HG02885 (cell line): Measurements from ENCODE around the gene TLX1.

ENCODE experiments used
- ATAC-seq: cut with Tn5 transposase; IDR thresholded peaks from one replicate; pipeline ENCODE4 v1.9.1; 2021; ENCODE audit warnings: mild to moderate bottlenecking; ENCODE audit not compliant: unreplicated experiment, poor library complexity

The TLX1 gene

GRCh38 chr10:101130984-101131961 lies at the start of gene TLX1:
TSS of gene TLX1 (plus strand) at chr10:101131300. CDS start at chr10:101131542, 242 bp downstream.
- no peak for ATAC-seq

DNA sequence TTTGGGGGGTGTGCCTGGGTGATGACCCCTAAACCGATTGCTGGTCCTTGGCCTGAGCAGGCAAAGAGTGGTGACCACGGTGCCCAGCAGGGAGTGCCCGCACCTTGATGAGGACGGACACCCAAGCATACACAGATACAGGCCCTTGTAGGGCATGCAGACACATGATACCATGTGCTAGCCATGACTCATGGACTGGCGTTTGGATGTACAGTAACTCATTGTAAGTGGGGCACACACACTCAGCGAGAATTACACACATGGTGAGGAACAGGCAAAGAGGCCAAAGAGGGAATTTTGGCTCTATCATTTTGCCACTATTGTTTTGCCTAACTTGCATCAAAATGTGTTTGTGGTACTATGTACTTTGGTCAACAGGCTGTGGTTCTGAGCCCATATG lies 45.3 kb upstream of the TLX1 start:
- no peak for ATAC-seq

- ATAC-seq = no peak
Measured at GRCh38 chr10:101087376-101087775, 43.7 kb upstream of the TLX1 start.

DNA sequence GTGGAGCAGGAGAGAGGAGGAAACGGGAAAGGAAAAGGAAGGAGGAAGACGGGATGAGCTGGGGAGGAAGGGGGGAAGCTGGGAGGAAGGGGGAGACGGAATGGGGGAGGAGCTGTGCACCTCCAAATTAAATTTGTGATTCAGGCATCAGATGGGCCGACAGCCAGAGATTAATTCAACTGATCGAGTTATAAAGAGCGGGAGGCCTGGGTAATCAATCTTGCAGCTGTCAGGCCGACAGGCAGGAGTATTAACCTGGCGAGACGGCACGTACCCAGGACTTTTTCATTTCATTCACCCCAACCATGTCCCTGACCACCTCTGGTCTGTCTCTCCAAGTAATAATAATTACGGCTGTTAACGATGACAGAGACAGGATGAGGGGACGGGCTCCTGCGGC lies 43.1 kb upstream of the TLX1 start:
- ATAC-seq = no peak

DNA sequence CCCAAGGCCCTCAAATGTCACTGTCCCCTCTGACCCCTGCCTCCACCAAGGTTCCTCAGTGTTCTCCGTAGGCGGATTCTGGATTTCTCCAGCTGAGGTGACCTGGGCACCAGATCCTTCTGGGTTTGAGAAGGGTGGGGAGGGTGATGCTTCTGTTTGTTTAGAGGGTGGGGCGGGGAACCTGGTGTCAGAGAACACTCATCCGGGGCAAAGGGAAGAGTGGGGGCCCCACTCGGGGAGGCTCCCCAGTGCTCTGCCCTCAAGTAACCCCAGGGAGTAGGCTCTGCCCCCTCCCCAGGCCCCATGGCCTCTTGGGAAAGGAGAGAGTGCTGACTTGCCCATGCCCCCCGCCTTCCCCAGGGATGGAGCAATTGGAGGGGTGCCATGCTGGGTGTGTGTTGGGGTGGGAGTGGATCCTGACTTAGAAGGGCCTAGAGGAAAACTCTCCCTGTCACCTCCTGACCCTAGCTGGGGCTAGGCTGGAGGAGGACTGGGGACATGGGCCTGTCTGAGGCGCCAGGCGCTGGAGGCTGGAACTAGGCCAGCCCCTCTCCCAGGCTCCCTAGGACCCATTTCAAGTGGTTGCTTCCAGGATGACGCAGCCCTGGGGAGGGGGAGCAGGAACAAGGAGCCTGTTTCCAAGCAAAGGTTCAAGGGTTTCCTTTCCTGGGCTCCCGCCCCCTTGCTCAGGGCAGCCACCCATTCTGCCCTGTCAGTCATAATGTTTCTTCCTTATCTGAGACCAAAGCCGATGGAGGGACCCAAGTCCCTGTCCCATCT lies 41.4 kb upstream of the TLX1 start:
- ATAC-seq = no peak

GRCh38 chr10:101090597-101090996 lies 40.5 kb upstream of the TLX1 start:
- no peak for ATAC-seq

DNA sequence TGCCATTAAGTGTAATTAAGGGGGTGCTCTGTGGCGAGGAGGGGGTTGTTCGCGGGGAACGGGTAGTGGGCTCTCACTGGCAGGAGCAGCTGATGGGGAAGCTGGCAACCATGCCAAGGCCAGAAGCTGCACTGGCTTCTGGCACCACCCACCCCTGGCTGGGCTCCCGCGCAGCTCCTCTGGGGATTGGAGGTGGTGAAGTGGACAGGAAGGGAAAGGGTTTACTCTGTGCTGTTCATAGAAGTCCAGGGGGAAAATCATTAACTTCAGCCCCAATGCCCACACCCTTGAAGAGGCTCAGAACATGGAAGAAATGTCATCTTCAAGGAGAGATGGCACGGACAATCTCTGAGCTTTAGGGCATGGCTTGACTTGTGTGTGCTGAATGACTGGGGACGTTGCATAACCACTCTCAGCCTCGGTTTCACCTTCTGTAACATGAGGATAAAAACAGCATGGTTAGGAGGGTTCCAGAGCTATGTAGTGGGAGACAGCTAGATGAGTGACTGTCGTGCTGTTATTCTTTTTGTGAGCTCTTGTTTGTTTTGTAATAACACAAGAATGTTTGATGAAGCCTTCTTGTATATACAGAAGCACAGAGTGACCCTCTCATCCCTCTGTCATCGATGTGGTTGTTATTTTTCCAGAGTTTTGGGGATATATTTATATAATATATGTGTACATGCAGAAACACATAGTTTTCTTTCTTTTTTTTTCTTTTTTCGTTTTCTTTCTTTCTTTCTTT lies 39.4 kb upstream of the TLX1 start:
- ATAC-seq = no peak

DNA sequence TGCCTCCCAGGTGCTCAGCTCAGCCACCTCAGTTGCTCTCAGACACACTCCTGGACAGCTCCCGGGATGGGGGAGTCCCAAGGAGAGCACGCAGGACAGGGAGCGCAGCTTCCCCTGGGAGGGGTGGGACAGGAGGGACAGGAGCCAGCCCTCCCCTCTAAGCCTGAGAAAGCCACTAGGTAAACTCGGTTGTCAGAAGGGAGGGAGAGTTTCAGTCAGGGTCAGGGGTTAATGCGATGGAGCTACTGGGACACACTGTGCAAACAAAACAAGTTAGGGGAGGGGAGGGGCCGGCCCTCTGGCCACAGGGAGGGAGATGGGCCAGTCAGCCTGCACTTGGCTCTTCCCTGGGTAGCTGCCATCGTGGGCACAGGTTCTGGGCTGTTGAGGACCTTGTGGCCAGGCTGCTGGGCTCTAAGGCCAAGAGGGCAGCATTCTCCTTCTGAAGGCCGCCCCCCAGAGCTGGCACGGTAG lies 38.2 kb upstream of the TLX1 start:
- no peak for ATAC-seq

GRCh38 chr10:101094121-101094879 lies 36.8 kb upstream of the TLX1 start:
- ATAC-seq = no peak

DNA sequence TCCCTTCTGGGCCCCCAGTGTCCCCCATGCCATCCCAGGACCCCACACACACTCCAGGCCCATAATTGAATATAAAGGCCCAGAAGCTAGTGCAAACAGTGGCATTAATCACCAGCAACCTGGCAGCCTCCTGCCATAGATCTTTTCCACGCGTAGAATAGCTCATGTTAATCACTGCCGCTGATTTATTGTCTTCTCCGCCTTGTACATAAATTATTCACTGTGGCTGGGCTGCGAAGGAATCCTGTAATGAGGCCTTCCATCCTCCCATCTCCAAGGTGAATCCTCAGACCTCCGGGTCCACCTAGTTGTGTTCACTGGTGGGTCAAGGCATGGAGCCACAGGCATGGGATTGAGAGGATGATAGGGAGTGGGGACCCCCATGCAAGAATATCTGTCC lies 36.1 kb upstream of the TLX1 start:
- no peak for ATAC-seq

DNA sequence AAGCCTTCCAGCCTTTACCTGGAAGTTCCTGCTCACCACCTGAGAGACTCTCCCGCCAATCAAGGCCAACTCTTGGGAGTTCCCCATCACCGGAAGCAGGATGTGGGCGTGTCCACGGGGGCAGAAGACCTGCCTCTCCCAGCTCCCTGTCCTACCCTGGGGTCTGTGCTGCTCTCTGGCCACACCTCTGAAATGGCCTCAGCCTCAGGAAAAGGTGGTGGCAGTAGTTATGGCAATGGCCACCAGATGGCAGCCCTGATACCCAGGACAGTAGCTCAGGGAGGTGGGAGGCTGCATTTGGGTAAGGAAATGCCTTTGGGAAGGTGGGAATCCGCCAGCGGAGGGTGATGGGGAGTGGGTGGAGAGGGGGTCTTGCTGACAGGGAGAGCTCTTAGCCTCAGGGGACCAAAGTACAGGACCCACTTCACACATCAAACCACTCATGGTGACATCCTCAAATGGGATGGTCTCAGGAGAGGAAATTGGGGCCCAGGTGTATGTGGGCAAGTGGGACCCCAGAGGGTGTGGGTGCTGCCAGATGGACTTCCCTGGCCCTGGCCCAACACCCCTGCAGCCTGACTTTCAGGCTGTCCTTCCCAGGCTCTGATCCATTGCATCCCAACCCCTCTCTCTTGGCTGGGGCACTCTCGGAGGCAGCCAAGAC lies 35.4 kb upstream of the TLX1 start:
- ATAC-seq = peak; percentile 76

- no peak for ATAC-seq
Measured at GRCh38 chr10:101096378-101096777, 34.7 kb upstream of the TLX1 start.

DNA sequence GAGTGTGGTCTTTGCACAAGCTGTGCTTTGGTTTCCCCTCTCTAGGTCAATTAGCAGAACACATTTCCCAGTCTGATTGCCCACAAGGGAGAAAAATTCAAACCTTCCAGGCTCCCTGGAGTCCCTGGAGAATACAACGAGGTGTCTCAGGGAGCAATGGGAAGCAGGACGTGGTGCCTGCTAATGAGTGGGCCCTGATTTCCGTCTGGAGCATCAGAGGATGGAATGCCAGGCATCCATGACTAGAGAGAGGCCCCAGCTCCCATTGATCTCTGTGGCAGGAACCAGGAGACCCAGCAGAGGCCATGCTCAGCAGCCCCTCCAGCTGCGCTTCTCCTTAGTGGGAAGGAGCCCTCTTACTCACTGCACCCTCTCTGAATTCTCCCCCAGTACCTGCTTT lies 33.2 kb upstream of the TLX1 start:
- ATAC-seq = no peak

GRCh38 chr10:101099901-101100300 lies 31.2 kb upstream of the TLX1 start:
- ATAC-seq = no peak

GRCh38 chr10:101101372-101101881 lies 29.7 kb upstream of the TLX1 start:
- ATAC-seq = no peak

- ATAC-seq = no peak
Measured at GRCh38 chr10:101103430-101103829, 27.7 kb upstream of the TLX1 start.

GRCh38 chr10:101106351-101106750 lies 24.7 kb upstream of the TLX1 start:
- no peak for ATAC-seq

DNA sequence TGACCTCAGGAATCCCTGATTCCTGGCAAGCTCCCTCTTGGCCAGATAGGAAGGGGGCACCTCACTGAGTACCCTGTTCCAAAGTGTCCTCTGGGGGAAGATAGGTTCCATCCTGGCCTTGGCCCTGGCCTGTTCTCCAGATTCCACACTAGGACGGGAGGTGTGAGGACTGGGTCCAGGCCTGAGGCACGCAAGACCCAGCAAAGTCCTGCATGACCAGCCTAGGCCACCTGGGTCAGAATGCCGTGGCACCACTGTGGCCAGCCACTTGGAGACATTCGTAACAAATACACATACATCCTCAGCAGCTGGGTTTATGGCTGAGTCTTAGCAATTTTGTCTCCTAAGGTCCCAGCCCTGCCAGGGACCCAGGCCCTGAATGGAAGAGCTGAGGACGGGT lies 23.3 kb upstream of the TLX1 start:
- ATAC-seq = no peak
